Measurements from ENCODE around the gene PCNX3. TPM values are rescaled to one million over a fixed set of nuclear protein-coding genes. Genes with fewer than 3 reads are reported as not detected.

The PCNX3 gene
- polyA plus RNA-seq, 1 donor (not counting 4 experiments of a cell fraction or from before 2014, with no cell fraction given): 6.1 TPM

DNA sequence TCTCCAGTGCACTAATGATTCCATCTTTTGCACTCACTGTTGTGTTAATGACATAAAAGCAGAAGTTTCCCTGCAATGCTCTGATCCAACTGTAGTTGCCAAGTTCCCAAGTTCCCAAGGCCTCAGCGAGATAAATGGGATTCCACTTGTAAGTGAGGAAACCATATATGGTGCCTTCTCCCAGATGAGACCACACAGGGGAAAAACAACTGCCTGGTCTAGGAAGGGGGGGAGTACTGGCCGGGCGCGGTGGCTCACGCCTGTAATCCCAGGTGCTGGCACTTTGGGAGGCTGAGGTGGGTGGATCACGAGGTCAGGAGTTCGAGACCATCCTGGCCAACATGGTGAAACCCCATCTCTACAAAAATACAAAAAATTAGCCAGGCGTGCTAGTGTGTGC is 70.4 kb downstream of the PCNX3 start:
- TF ChIP-seq EZH2 (IDR thresholded peaks at IDR 0.05; ENCODE audit: low read length): no peak
- TF ChIP-seq, protein P1, sequence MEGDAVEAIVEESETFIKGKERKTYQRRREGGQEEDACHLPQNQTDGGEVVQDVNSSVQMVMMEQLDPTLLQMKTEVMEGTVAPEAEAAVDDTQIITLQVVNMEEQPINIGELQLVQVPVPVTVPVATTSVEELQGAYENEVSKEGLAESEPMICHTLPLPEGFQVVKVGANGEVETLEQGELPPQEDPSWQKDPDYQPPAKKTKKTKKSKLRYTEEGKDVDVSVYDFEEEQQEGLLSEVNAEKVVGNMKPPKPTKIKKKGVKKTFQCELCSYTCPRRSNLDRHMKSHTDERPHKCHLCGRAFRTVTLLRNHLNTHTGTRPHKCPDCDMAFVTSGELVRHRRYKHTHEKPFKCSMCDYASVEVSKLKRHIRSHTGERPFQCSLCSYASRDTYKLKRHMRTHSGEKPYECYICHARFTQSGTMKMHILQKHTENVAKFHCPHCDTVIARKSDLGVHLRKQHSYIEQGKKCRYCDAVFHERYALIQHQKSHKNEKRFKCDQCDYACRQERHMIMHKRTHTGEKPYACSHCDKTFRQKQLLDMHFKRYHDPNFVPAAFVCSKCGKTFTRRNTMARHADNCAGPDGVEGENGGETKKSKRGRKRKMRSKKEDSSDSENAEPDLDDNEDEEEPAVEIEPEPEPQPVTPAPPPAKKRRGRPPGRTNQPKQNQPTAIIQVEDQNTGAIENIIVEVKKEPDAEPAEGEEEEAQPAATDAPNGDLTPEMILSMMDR (optimal IDR thresholded peaks at IDR 0.05 in 1 of 3, IDR thresholded peaks at IDR 0.05 in 1 of 3, conservative IDR thresholded peaks at IDR 0.05 in 1 of 3; ENCODE audit: extremely low read depth in 1 of 3, insufficient read depth in 2 of 3, low read length in 3 of 3): no peak
- Histone ChIP-seq H3K9ac (ENCODE audit: control insufficient read depth, extremely low read depth, insufficient read depth, low read length) (no peak overlapping the region), H3K36me3 (ENCODE audit: control insufficient read depth in 2 of 2, extremely low read depth in 1 of 2, insufficient read depth in 2 of 2, low read length in 2 of 2) (no peaks in the 10 kb centered on the region), H4K20me1 (ENCODE audit: control insufficient read depth, extremely low read depth, insufficient read depth, low read length) (no peaks in the 10 kb centered on the region), H2AFZ (ENCODE audit: control insufficient read depth, low read length) (no peak overlapping the region), H3K79me2 (ENCODE audit: control insufficient read depth, insufficient read depth, low read length) (no peaks in the 10 kb centered on the region), H3K27me3 (ENCODE audit: control insufficient read depth, extremely low read depth, insufficient read depth, low read length) (peaks cover 3% of the 10 kb centered on the region), H3K4me3 (ENCODE audit: control insufficient read depth in 2 of 3, extremely low read depth in 1 of 3, insufficient read depth in 2 of 3, low read depth in 1 of 3, low read length in 3 of 3) (no peak overlapping the region), H3K4me2 (ENCODE audit: control insufficient read depth, extremely low read depth, insufficient read depth, low read depth, low read length) (no peak overlapping the region), H3K9me1 (ENCODE audit: control insufficient read depth, extremely low read depth, insufficient read depth, low read length) (no peaks in the 10 kb centered on the region), H3K27ac (ENCODE audit: control insufficient read depth, insufficient read depth, low read length) (no peak overlapping the region), H3K4me1 (ENCODE audit: control insufficient read depth, extremely low read depth, insufficient read depth, low read length) (no peaks in the 10 kb centered on the region), H3K9me3 (ENCODE audit: control insufficient read depth, low read depth, low read length) (no peaks in the 10 kb centered on the region)
- no peak for FAIRE-seq
- dilution Hi-C loops (cut with MboI; ENCODE audit: extremely low pct_ligation_motif_present, low sequenced_read_pairs): no loop called here
- DNase-seq (ENCODE audit: low read depth, low spot score): no peak

Small RNA genes within 50 kb of the gene (small RNA-seq; reads per million reads assigned to genes)
- gene MIR4489 (ENCODE audit: insufficient read length in 3 of 3, low read depth in 3 of 3, low replicate concordance in 1 of 3) (0 reads per million in 3 experiments), gene MIR4690 (ENCODE audit: insufficient read length in 3 of 3, low read depth in 3 of 3, low replicate concordance in 1 of 3) (0 to 0.33 (median 0) reads per million in 3 experiments)

Other genes with a start within 250 kb of the PCNX3 start
- gene SLC25A45, start 233.1 kb upstream of the PCNX3 start, polyA plus RNA-seq: 0.20 to 0.46 TPM (median 0.25 TPM) in 3 replicates
- 24.1 to 47.3 TPM (median 25.0 TPM) in 3 replicates for gene FRMD8, start 229.1 kb upstream of the PCNX3 start, polyA plus RNA-seq
- gene NEAT1, start 193.0 kb upstream of the PCNX3 start, polyA plus RNA-seq: 66.5 to 270 TPM (median 171 TPM) in 3 replicates
- gene MALAT1, start 116.7 kb upstream of the PCNX3 start, polyA plus RNA-seq: 337 to 1,845 TPM (median 1,768 TPM) in 3 replicates
- 31.3 to 51.2 TPM (median 44.1 TPM) in 3 replicates for gene SCYL1, start 90.7 kb upstream of the PCNX3 start, polyA plus RNA-seq
- 9.1 to 23.0 TPM (median 11.0 TPM) in 3 replicates for gene LTBP3, start 57.4 kb upstream of the PCNX3 start, polyA plus RNA-seq
- 33.6 to 48.5 TPM (median 47.5 TPM) in 3 replicates for gene ZNRD2, start 45.3 kb upstream of the PCNX3 start, polyA plus RNA-seq
- 11.5 to 37.6 TPM (median 13.5 TPM) in 3 replicates for gene FAM89B, start 43.2 kb upstream of the PCNX3 start, polyA plus RNA-seq
- gene EHBP1L1, start 39.7 kb upstream of the PCNX3 start, polyA plus RNA-seq: 8.5 to 14.0 TPM (median 10.4 TPM) in 3 replicates
- 0.14 to 1.5 TPM (median 0.46 TPM) in 3 replicates for gene KCNK7, start 20.0 kb upstream of the PCNX3 start, polyA plus RNA-seq
- 13.6 to 18.8 TPM (median 17.5 TPM) in 3 replicates for gene MAP3K11, start 1.6 kb upstream of the PCNX3 start, polyA plus RNA-seq
- 4.5 to 7.2 TPM (median 7.1 TPM) in 3 replicates for gene SIPA1, start 22.3 kb downstream of the PCNX3 start, polyA plus RNA-seq
- gene RELA, start 47.1 kb downstream of the PCNX3 start, polyA plus RNA-seq: 20.4 to 49.4 TPM (median 23.5 TPM) in 3 replicates
- 26.8 to 32.1 TPM (median 30.3 TPM) in 3 replicates for gene KAT5, start 96.5 kb downstream of the PCNX3 start, polyA plus RNA-seq
- 16.0 to 20.6 TPM (median 18.5 TPM) in 3 replicates for gene RNASEH2C, start 105.0 kb downstream of the PCNX3 start, polyA plus RNA-seq
- gene AP5B1, start 165.2 kb downstream of the PCNX3 start, polyA plus RNA-seq: 3.1 to 6.8 TPM (median 3.1 TPM) in 3 replicates
- 2.1 to 23.2 TPM (median 7.5 TPM) in 3 replicates for gene OVOL1, start 171.3 kb downstream of the PCNX3 start, polyA plus RNA-seq
- 0.12 to 0.44 TPM (median 0.15 TPM) in 3 replicates for gene SNX32, start 218.2 kb downstream of the PCNX3 start, polyA plus RNA-seq
- 571 to 1,860 TPM (median 1,236 TPM) in 3 replicates for gene CFL1, start 242.4 kb downstream of the PCNX3 start, polyA plus RNA-seq
- gene MUS81, start 244.7 kb downstream of the PCNX3 start, polyA plus RNA-seq: 24.7 to 34.4 TPM (median 28.0 TPM) in 3 replicates